HepG2 (cell line): ENCODE results near the gene SCARF1. TPM values are rescaled to one million over a fixed set of nuclear protein-coding genes. Genes with fewer than 3 reads are reported as not detected.
A peak's percentile ranks its signal among the peaks of the same experiment; 100 is the strongest.

Experiments used
- ETV6 ChIP-seq: sonication (generic); formaldehyde crosslinking; conservative IDR thresholded peaks from 2 replicates; pipeline ENCODE4 v1.4.0; 2020; ENCODE audit warnings: missing genetic modification reagents
- HDAC1 ChIP-seq: sonication (generic); formaldehyde crosslinking; IDR thresholded peaks from 2 replicates; pipeline ENCODE4 v1.5.1; 2020; ENCODE audit warnings: mild to moderate bottlenecking, missing genetic modification reagents
- HNF1B ChIP-seq: sonication (generic); formaldehyde crosslinking; IDR thresholded peaks from 2 replicates; pipeline ENCODE4 v1.5.1; 2020; ENCODE audit warnings: mild to moderate bottlenecking, moderate library complexity, missing genetic modification reagents
- HNF4G ChIP-seq, 2 experiments: sonication (generic) in 1 of 2; formaldehyde crosslinking in 1 of 2; IDR thresholded peaks; 2 replicates each; pipeline versions ENCODE4 v1.4.0 to v1.6.1; 2011 to 2020; ENCODE audit warnings: borderline replicate concordance in 2 of 2, low read depth in 2 of 2, mild to moderate bottlenecking in 2 of 2, low read length in 1 of 2, missing genetic modification reagents in 1 of 2, moderate library complexity in 1 of 2
- KAT8 ChIP-seq: IDR thresholded peaks from 2 replicates; pipeline ENCODE4 v1.6.1; 2016; ENCODE audit warnings: missing genetic modification reagents, missing compliant biosample characterization
- NFIC ChIP-seq: IDR thresholded peaks from 2 replicates; pipeline ENCODE4 v1.6.1; 2012; ENCODE audit warnings: mild to moderate bottlenecking, low read length, inconsistent platforms
- NFKB2 ChIP-seq: sonication (generic); formaldehyde crosslinking; IDR thresholded peaks from 2 replicates; pipeline ENCODE4 v1.4.0; 2020; ENCODE audit warnings: missing genetic modification reagents, borderline replicate concordance
- POLR2A ChIP-seq, 2 experiments: IDR thresholded peaks; 2 replicates each; pipeline ENCODE4 v1.6.1; 2011; ENCODE audit warnings: low read depth in 2 of 2, low read length in 2 of 2, mild to moderate bottlenecking in 1 of 2, moderate library complexity in 1 of 2; ENCODE audit not compliant: insufficient read depth in 1 of 2
- RBM22 ChIP-seq: fragments of 200-400 bp; formaldehyde crosslinking; optimal IDR thresholded peaks from 2 replicates; pipeline ENCODE3; 2017; ENCODE audit warnings: mild to moderate bottlenecking, low read length, moderate library complexity
- RXRA ChIP-seq: sonication (generic); formaldehyde crosslinking; IDR thresholded peaks from 2 replicates; pipeline ENCODE4 v1.5.1; 2020; ENCODE audit warnings: missing genetic modification reagents
- SCMH1 ChIP-seq: sonication (generic); formaldehyde crosslinking; IDR thresholded peaks from 2 replicates; pipeline ENCODE4 v1.9.0; 2021; ENCODE audit warnings: missing genetic modification reagents, mild to moderate bottlenecking, borderline replicate concordance
- SIN3B ChIP-seq: fragments of 150-350 bp; IDR thresholded peaks from 2 replicates; pipeline ENCODE4 v1.6.1; 2014; ENCODE audit warnings: low read length
- SMC3 ChIP-seq: IDR thresholded peaks from 2 replicates; pipeline ENCODE4 v1.6.1; 2011; ENCODE audit warnings: low read length, improper control_type of control experiment
- SRY ChIP-seq: sonication (generic); formaldehyde crosslinking; IDR thresholded peaks from 2 replicates; pipeline ENCODE4 v1.8.0; 2022; ENCODE audit warnings: mild to moderate bottlenecking, missing genetic modification reagents
- TAF1 ChIP-seq: sonication (generic); formaldehyde crosslinking; IDR thresholded peaks from 2 replicates; pipeline ENCODE4 v1.4.0; 2020; ENCODE audit warnings: missing genetic modification reagents
- ZBTB1 ChIP-seq: sonication (generic); formaldehyde crosslinking; IDR thresholded peaks from 2 replicates; pipeline ENCODE4 v1.4.0; 2020; ENCODE audit warnings: missing genetic modification reagents, borderline replicate concordance
- ZFP36L2 ChIP-seq: sonication (generic); formaldehyde crosslinking; IDR thresholded peaks from 2 replicates; pipeline ENCODE4 v1.4.0; 2020; ENCODE audit warnings: missing genetic modification reagents
- ZFP91 ChIP-seq: sonication (generic); formaldehyde crosslinking; IDR thresholded peaks from 2 replicates; pipeline ENCODE4 v1.9.0; 2022; ENCODE audit warnings: missing genetic modification reagents, mild to moderate bottlenecking, borderline replicate concordance
- ZNF329 ChIP-seq: sonication (generic); formaldehyde crosslinking; IDR thresholded peaks from 2 replicates; pipeline ENCODE4 v1.9.0; 2021; ENCODE audit warnings: low read depth, mild to moderate bottlenecking, missing genetic modification reagents
- ZNF431 ChIP-seq: sonication (generic); formaldehyde crosslinking; IDR thresholded peaks from 2 replicates; pipeline ENCODE4 v1.9.0; 2022; ENCODE audit warnings: missing genetic modification reagents, low read depth, mild to moderate bottlenecking, borderline replicate concordance
- ZNF562 ChIP-seq: sonication (generic); formaldehyde crosslinking; IDR thresholded peaks from 2 replicates; pipeline ENCODE4 v1.8.0; 2022; ENCODE audit warnings: missing genetic modification reagents, borderline replicate concordance
- ZNF598 ChIP-seq: sonication (generic); formaldehyde crosslinking; IDR thresholded peaks from 2 replicates; pipeline ENCODE4 v1.5.1; 2020; ENCODE audit warnings: mild to moderate bottlenecking, missing genetic modification reagents, borderline replicate concordance
- ZNF687 ChIP-seq: sonication (generic); formaldehyde crosslinking; IDR thresholded peaks from 2 replicates; pipeline ENCODE4 v1.5.1; 2020; ENCODE audit warnings: mild to moderate bottlenecking, missing genetic modification reagents, moderate library complexity
- ZNF7 ChIP-seq: IDR thresholded peaks from 2 replicates; pipeline ENCODE4 v1.6.1; 2016; ENCODE audit warnings: missing biosample characterization, missing genetic modification reagents
- polyA plus RNA-seq, 8 experiments: library from polyadenylated mRNA; depleted of rRNA in 3 of 8; stranded (reverse) in 7 of 8; unstranded in 1 of 8; fragments of >200 nt; fragmentation: Illumina TruSeq in 4 of 8; extraction: Trizol in 4 of 8; gene quantifications; 2 replicates each; pipeline versions ENCODE4 v1.2.1 to v1.2.3, GENCODE V29; 2011 to 2016; ENCODE audit warnings: low read depth in 4 of 8, missing spikeins in 1 of 8, mixed read lengths in 1 of 8; ENCODE audit not compliant: insufficient read depth in 1 of 8
- total RNA-seq, 5 experiments: library from RNA; depleted of rRNA; stranded (reverse); fragments of >200 nt; fragmentation: Illumina TruSeq; extraction: Trizol; gene quantifications; 2 replicates each; pipeline ENCODE4 v1.2.3, GENCODE V29; 2016; ENCODE audit warnings: low read depth in 1 of 5

SCARF1 gene
- total and polyA plus RNA-seq, 2 of the 13 experiments (the other 11 are each of a cell fraction or from before 2014, with no cell fraction given), result 0.24 to 0.71 TPM

GRCh38 chr17:1628856-1629503, 16.6 kb downstream of the SCARF1 start (continued):
- TF ChIP-seq POLR2A (IDR thresholded peaks at IDR 0.05; ENCODE audit: insufficient read depth in 1 of 2, low read depth in 2 of 2, low read length in 2 of 2) (0 out of 4 replicates have a peak, but pooled peaks of 1 of the 2 experiments have one; percentile 42), RBM22 (no peak), ZFP91 (CRISPR knock-in tag) (0 out of 2 replicates have a peak, but pooled peaks have one; percentile 0), NFKB2 (CRISPR knock-in tag) (no peak), SMC3 (no peak), KAT8 (CRISPR knock-in tag) (0 out of 2 replicates have a peak, but pooled peaks have one; percentile 31), ZNF329 (CRISPR knock-in tag) (no peak), ZNF598 (no peak), ZNF7 (CRISPR knock-in tag) (no peak), SRY (CRISPR knock-in tag) (no peak), HNF4G (IDR thresholded peaks at IDR 0.05; ENCODE audit: borderline replicate concordance, low read depth, low read length) (no peak), HNF4G (CRISPR knock-in tag; IDR thresholded peaks at IDR 0.05; ENCODE audit: borderline replicate concordance, low read depth) (no peak), ZFP36L2 (CRISPR knock-in tag) (no peak), SCMH1 (no peak), ZBTB1 (no peak), NFIC (no peak), ZNF562 (CRISPR knock-in tag) (no peak), HDAC1 (CRISPR knock-in tag) (no peak), ETV6 (no peak), ZNF431 (CRISPR knock-in tag) (no peak), HNF1B (CRISPR knock-in tag) (peak; percentile 18; the same call in 1 of the 2 replicates), SIN3B (no peak), TAF1 (CRISPR knock-in tag) (peak; percentile 34; the same call in 1 of the 2 replicates), RXRA (CRISPR knock-in tag) (peak; percentile 39), ZNF687 (peak; percentile 29)
